Ishikawa (cell line): ENCODE data around the gene IPPK.

Source experiments
- CEBPB ChIP-seq: IDR thresholded peaks from 2 replicates; pipeline ENCODE4 v1.6.1; 2012
- EGR1 ChIP-seq: IDR thresholded peaks from 2 replicates; pipeline ENCODE4 v1.6.1; 2012
- EP300 ChIP-seq: IDR thresholded peaks from 2 replicates; pipeline ENCODE4 v1.6.1; 2012; ENCODE audit warnings: borderline replicate concordance
- FOXM1 ChIP-seq: IDR thresholded peaks from 2 replicates; pipeline ENCODE4 v1.6.1; 2012; ENCODE audit warnings: low read depth, borderline replicate concordance
- MAX ChIP-seq: IDR thresholded peaks from 2 replicates; pipeline ENCODE4 v1.6.1; 2012
- NFIC ChIP-seq: IDR thresholded peaks from 2 replicates; pipeline ENCODE4 v1.6.1; 2012
- RAD21 ChIP-seq: IDR thresholded peaks from 2 replicates; pipeline ENCODE4 v1.6.1; 2012; ENCODE audit warnings: low read depth
- REST ChIP-seq: IDR thresholded peaks from 2 replicates; pipeline ENCODE4 v1.6.1; 2012; ENCODE audit warnings: low read depth, mild to moderate bottlenecking
- TAF1 ChIP-seq: IDR thresholded peaks from 2 replicates; pipeline ENCODE4 v1.6.1; 2012; ENCODE audit warnings: low read depth, mild to moderate bottlenecking
- TCF12 ChIP-seq: IDR thresholded peaks from 2 replicates; pipeline ENCODE4 v1.6.1; 2012; ENCODE audit warnings: low read depth
- TEAD4 ChIP-seq: IDR thresholded peaks from 2 replicates; pipeline ENCODE4 v1.6.1; 2012
- YY1 ChIP-seq: IDR thresholded peaks from 2 replicates; pipeline ENCODE4 v1.6.1; 2012; ENCODE audit warnings: low read depth

- TF ChIP-seq MAX: no peak
- TF ChIP-seq EGR1: no peak
- TF ChIP-seq REST: no peak
- no peak for TF ChIP-seq TAF1
- no peak for TF ChIP-seq EP300
- no peak for TF ChIP-seq TEAD4
- no peak for TF ChIP-seq NFIC
- no peak for TF ChIP-seq CEBPB
- TF ChIP-seq TCF12: no peak
- TF ChIP-seq FOXM1: no peak
- no peak for TF ChIP-seq RAD21
- TF ChIP-seq YY1: no peak
Observed at GRCh38 chr9:92714787-92715487, 45.0 kb upstream of the IPPK start.
